GM21717 (cell line): Measurements from ENCODE around the gene SLC25A23.
A peak's percentile ranks its signal among the peaks of the same experiment; 100 is the strongest.
"Not testable (repeated sequence)": the region's sequence is repeated elsewhere in the genome, so short reads cannot be mapped to it uniquely, and the experiment has no call there.

Experiments used
- ATAC-seq: cut with Tn5 transposase; IDR thresholded peaks from one replicate; pipeline ENCODE4 v1.9.1; 2021; ENCODE audit warnings: mild to moderate bottlenecking, moderate library complexity; ENCODE audit not compliant: unreplicated experiment

SLC25A23 gene

GRCh38 chr19:6406401-6406800, 53.2 kb downstream of the SLC25A23 start:
- ATAC-seq, result no peak

- ATAC-seq, result no peak
These were observed 56.6 kb downstream of the SLC25A23 start for GRCh38 chr19:6402837-6403608.

- no peak for ATAC-seq
These were observed 57.5 kb downstream of the SLC25A23 start for GRCh38 chr19:6402058-6402457.

GRCh38 chr19:6400062-6400944, 59.3 kb downstream of the SLC25A23 start:
- ATAC-seq, result not testable (repeated sequence)

- no peak for ATAC-seq
These were observed 63.3 kb downstream of the SLC25A23 start for GRCh38 chr19:6396305-6396704.

GRCh38 chr19:6394831-6395230, 64.8 kb downstream of the SLC25A23 start:
- no peak for ATAC-seq

- ATAC-seq, result no peak
These were observed 65.6 kb downstream of the SLC25A23 start for GRCh38 chr19:6393983-6394412.

- ATAC-seq, result peak; percentile 69
These were observed 66.3 kb downstream of the SLC25A23 start, which contains the start of gene GTF2F1 for GRCh38 chr19:6393074-6393982. Gene GTF2F1 (minus strand): TSS chr19:6393164. CDS start chr19:6392995, 169 bp downstream.

GRCh38 chr19:6392221-6393073, 67.1 kb downstream of the SLC25A23 start:
- no peak for ATAC-seq
